H9 (cell line): ENCODE measurements around the gene SPEN. TPM values are rescaled to one million over a fixed set of nuclear protein-coding genes. Genes with fewer than 3 reads are reported as not detected.

ENCODE experiments used
- DNase-seq: peaks from one replicate; pipeline ENCODE4 v3.0.0-alpha.2; 2017
- H2AFZ ChIP-seq: one replicate; pipeline ENCODE4 v1.6.1; 2013; ENCODE audit warnings: mild to moderate bottlenecking, low read length, control low read depth, moderate library complexity
- H2AK5ac ChIP-seq: 2 replicates; pipeline ENCODE4 v1.6.1; 2013; ENCODE audit warnings: low read length, control low read depth, mixed read lengths; ENCODE audit not compliant: insufficient read length
- H2BK120ac ChIP-seq: one replicate; pipeline ENCODE4 v1.6.1; 2013; ENCODE audit warnings: low read depth, mild to moderate bottlenecking, low read length, control low read depth, inconsistent platforms; ENCODE audit not compliant: poor library complexity, severe bottlenecking
- H2BK12ac ChIP-seq: 2 replicates; pipeline ENCODE4 v1.6.1; 2013; ENCODE audit warnings: low read length, control low read depth, mixed read lengths, low read depth; ENCODE audit not compliant: insufficient read length
- H2BK15ac ChIP-seq: 2 replicates; pipeline ENCODE4 v1.6.1; 2013; ENCODE audit warnings: low read depth, low read length, control low read depth
- H2BK20ac ChIP-seq: one replicate; pipeline ENCODE4 v1.6.1; 2013; ENCODE audit warnings: low read depth, mild to moderate bottlenecking, low read length, control low read depth, inconsistent platforms; ENCODE audit not compliant: poor library complexity, severe bottlenecking
- H2BK5ac ChIP-seq: 2 replicates; pipeline ENCODE4 v1.6.1; 2013; ENCODE audit warnings: low read length, control low read depth, mixed read lengths; ENCODE audit not compliant: insufficient read length
- H3K14ac ChIP-seq: 2 replicates; pipeline ENCODE4 v1.6.1; 2013; ENCODE audit warnings: low read length, control low read depth; ENCODE audit not compliant: insufficient read depth
- H3K18ac ChIP-seq: 2 replicates; pipeline ENCODE4 v1.6.1; 2013; ENCODE audit warnings: low read depth, mild to moderate bottlenecking, mixed read lengths, low read length, control low read depth; ENCODE audit not compliant: insufficient read length
- H3K23ac ChIP-seq: 2 replicates; pipeline ENCODE4 v1.6.1; 2013; ENCODE audit warnings: low read length, control low read depth, mixed read lengths, low read depth; ENCODE audit not compliant: insufficient read length
- H3K23me2 ChIP-seq: 2 replicates; pipeline ENCODE4 v1.6.1; 2013; ENCODE audit warnings: low read depth, mild to moderate bottlenecking, mixed read lengths, low read length, control low read depth; ENCODE audit not compliant: insufficient read length, poor library complexity, severe bottlenecking
- H3K27ac ChIP-seq: 2 replicates; pipeline ENCODE4 v1.5.1; 2013; ENCODE audit warnings: low read length, control low read depth, mixed read lengths, low read depth; ENCODE audit not compliant: insufficient read length
- H3K27me3 ChIP-seq: 2 replicates; pipeline ENCODE4 v1.6.1; 2013; ENCODE audit warnings: low read length, control low read depth, inconsistent platforms; ENCODE audit not compliant: insufficient read depth
- H3K4ac ChIP-seq: 2 replicates; pipeline ENCODE4 v1.6.1; 2013; ENCODE audit warnings: low read depth, mild to moderate bottlenecking, control low read depth, inconsistent platforms, low read length, moderate library complexity
- H3K4me1 ChIP-seq: 2 replicates; pipeline ENCODE4 v1.6.1; 2013; ENCODE audit warnings: low read length, control low read depth, inconsistent platforms; ENCODE audit not compliant: insufficient read depth
- H3K4me2 ChIP-seq: 2 replicates; pipeline ENCODE4 v1.6.1; 2013; ENCODE audit warnings: low read length, control low read depth, mixed read lengths; ENCODE audit not compliant: insufficient read length, insufficient read depth
- H3K56ac ChIP-seq: 2 replicates; pipeline ENCODE4 v1.6.1; 2013; ENCODE audit warnings: low read depth, mild to moderate bottlenecking, mixed read lengths, low read length, control low read depth; ENCODE audit not compliant: insufficient read length
- H3K79me1 ChIP-seq: 2 replicates; pipeline ENCODE4 v1.6.1; 2013; ENCODE audit warnings: low read depth, mild to moderate bottlenecking, moderate library complexity, low read length, control low read depth, inconsistent platforms; ENCODE audit not compliant: insufficient read depth, poor library complexity, severe bottlenecking
- H3K79me2 ChIP-seq: 2 replicates; pipeline ENCODE4 v1.6.1; 2013; ENCODE audit warnings: low read length, control low read depth, inconsistent platforms; ENCODE audit not compliant: insufficient read depth
- H3K9ac ChIP-seq: 2 replicates; pipeline ENCODE4 v1.6.1; 2013; ENCODE audit warnings: low read length, control low read depth, mixed read lengths; ENCODE audit not compliant: insufficient read length; ENCODE audit errors: extremely low read depth
- H3K9me3 ChIP-seq: one replicate; pipeline ENCODE4 v1.6.1; 2013; ENCODE audit warnings: low read depth, low read length, inconsistent platforms; ENCODE audit not compliant: control insufficient read depth
- H3T11ph ChIP-seq: one replicate; pipeline ENCODE4 v1.6.1; 2013; ENCODE audit warnings: mild to moderate bottlenecking, low read length, control low read depth, inconsistent platforms
- H4K20me1 ChIP-seq: one replicate; pipeline ENCODE4 v1.6.1; 2013; ENCODE audit not compliant: control insufficient read depth, insufficient read length, insufficient read depth
- H4K5ac ChIP-seq: 2 replicates; pipeline ENCODE4 v1.6.1; 2013; ENCODE audit warnings: low read depth, mild to moderate bottlenecking, mixed read lengths, low read length, control low read depth; ENCODE audit not compliant: insufficient read length
- H4K8ac ChIP-seq: replicated peaks from 2 replicates; pipeline ENCODE4 v1.6.1; 2013; ENCODE audit warnings: low read length, control low read depth, mixed read lengths, low read depth; ENCODE audit not compliant: insufficient read length
- H4K91ac ChIP-seq: 2 replicates; pipeline ENCODE4 v1.6.1; 2013; ENCODE audit warnings: low read depth, mild to moderate bottlenecking, moderate library complexity, mixed read lengths, low read length, control low read depth; ENCODE audit not compliant: insufficient read length
- H3K27ac Mint-ChIP-seq, 3 experiments: 2 replicates in 2 of 3; 3 replicates in 1 of 3; pipeline ENCODE4 v1.8.0; 2020 to 2021; ENCODE audit warnings: mixed read lengths in 3 of 3, mild to moderate bottlenecking in 1 of 3, moderate library complexity in 1 of 3
- H3K27me3 Mint-ChIP-seq: 2 replicates; pipeline ENCODE4 v1.8.0; 2021; ENCODE audit warnings: low read depth, mild to moderate bottlenecking, moderate library complexity, mixed read lengths
- H3K36me3 Mint-ChIP-seq, 3 experiments: 2 replicates in 2 of 3; 3 replicates in 1 of 3; pipeline ENCODE4 v1.8.0; 2020 to 2021; ENCODE audit warnings: low read depth in 3 of 3, mixed read lengths in 3 of 3; ENCODE audit not compliant: insufficient read depth in 1 of 3
- H3K4me1 Mint-ChIP-seq, 2 experiments: 2 replicates each; pipeline ENCODE4 v1.8.0; 2020; ENCODE audit warnings: mixed read lengths in 2 of 2
- H3K4me3 Mint-ChIP-seq, 2 experiments: 2 replicates in 1 of 2; 3 replicates in 1 of 2; pipeline ENCODE4 v1.8.0; 2020 to 2021; ENCODE audit warnings: mild to moderate bottlenecking in 2 of 2, mixed read lengths in 2 of 2, moderate library complexity in 1 of 2
- H3K9me3 Mint-ChIP-seq, 2 experiments: 2 replicates in 1 of 2; 3 replicates in 1 of 2; pipeline ENCODE4 v1.8.0; 2020; ENCODE audit warnings: mild to moderate bottlenecking in 2 of 2, mixed read lengths in 2 of 2, moderate library complexity in 1 of 2
- WGBS: extraction: QIAGEN DNeasy Blood & Tissue Kit; methylation state at CpG from one replicate; pipeline ENCODE4 v1.1.7; 2013; ENCODE audit warnings: missing lambda C conversion rate, low lambda C conversion rate, mixed read lengths; ENCODE audit not compliant: insufficient read length; ENCODE audit errors: extremely low coverage; 5-methylcytosine and 5-hydroxymethylcytosine counted together
- total RNA-seq: library from RNA; stranded (reverse); gene quantifications from 2 replicates; pipeline ENCODE4 v1.2.1, GENCODE V29; 2021
- TF ChIP-seq, protein P1 (sequence below): fragments of 200-600 bp; sonication (generic); conservative IDR thresholded peaks from 3 replicates; pipeline ENCODE4 v1.8.0; 2021; ENCODE audit warnings: antibody characterized with exemption, mild to moderate bottlenecking

SPEN gene
- total RNA-seq, 1 experiment from 2014 or later: 59.6 TPM

GRCh38 chr1:15973772-15974171, 126.3 kb downstream of the SPEN start:
- H3K36me3 Mint-ChIP-seq: peaks cover 21 to 35% (median 25%) of the 10 kb centered on the region in 3 experiments
- Histone ChIP-seq H4K8ac (no peak overlapping the region), H3K9me3 (no peaks in the 10 kb centered on the region), H4K91ac (no peak overlapping the region), H3K23me2 (no peaks in the 10 kb centered on the region), H4K5ac (no peak overlapping the region), H3K4me2 (no peak overlapping the region), H3K4me1 (no peaks in the 10 kb centered on the region), H4K20me1 (no peaks in the 10 kb centered on the region), H3K23ac (no peak overlapping the region), H3K14ac (no peak overlapping the region), H3T11ph (no peak overlapping the region), H2BK20ac (no peak overlapping the region), H3K27me3 (no peaks in the 10 kb centered on the region), H3K27ac (no peak overlapping the region), H3K4ac (no peak overlapping the region), H3K79me1 (no peaks in the 10 kb centered on the region), H3K79me2 (no peaks in the 10 kb centered on the region), H2BK5ac (no peak overlapping the region), H3K56ac (no peak overlapping the region), H3K18ac (no peak overlapping the region), H2BK120ac (no peak overlapping the region), H2AFZ (no peak overlapping the region), H2BK15ac (no peak overlapping the region), H3K9ac (no peak overlapping the region), H2AK5ac (no peak overlapping the region), H2BK12ac (no peak overlapping the region)
- no peak overlapping the region for H3K27ac Mint-ChIP-seq
- DNase-seq: no peak
- peaks cover 11 to 14% of the 10 kb centered on the region in 2 experiments for H3K4me1 Mint-ChIP-seq
- WGBS: no CpG with 5 or more reads among the region's 4 CpGs
- no peak overlapping the region for H3K4me3 Mint-ChIP-seq
- 0 out of 2 replicates have a peak, but pooled peaks cover under 1% of the 10 kb centered on the region for H3K27me3 Mint-ChIP-seq
- peaks cover 4 to 9% of the 10 kb centered on the region in 2 experiments; a peak in 3 of 5 replicates for H3K9me3 Mint-ChIP-seq
- TF ChIP-seq, protein P1, sequence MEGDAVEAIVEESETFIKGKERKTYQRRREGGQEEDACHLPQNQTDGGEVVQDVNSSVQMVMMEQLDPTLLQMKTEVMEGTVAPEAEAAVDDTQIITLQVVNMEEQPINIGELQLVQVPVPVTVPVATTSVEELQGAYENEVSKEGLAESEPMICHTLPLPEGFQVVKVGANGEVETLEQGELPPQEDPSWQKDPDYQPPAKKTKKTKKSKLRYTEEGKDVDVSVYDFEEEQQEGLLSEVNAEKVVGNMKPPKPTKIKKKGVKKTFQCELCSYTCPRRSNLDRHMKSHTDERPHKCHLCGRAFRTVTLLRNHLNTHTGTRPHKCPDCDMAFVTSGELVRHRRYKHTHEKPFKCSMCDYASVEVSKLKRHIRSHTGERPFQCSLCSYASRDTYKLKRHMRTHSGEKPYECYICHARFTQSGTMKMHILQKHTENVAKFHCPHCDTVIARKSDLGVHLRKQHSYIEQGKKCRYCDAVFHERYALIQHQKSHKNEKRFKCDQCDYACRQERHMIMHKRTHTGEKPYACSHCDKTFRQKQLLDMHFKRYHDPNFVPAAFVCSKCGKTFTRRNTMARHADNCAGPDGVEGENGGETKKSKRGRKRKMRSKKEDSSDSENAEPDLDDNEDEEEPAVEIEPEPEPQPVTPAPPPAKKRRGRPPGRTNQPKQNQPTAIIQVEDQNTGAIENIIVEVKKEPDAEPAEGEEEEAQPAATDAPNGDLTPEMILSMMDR: no peak
